Measurements from ENCODE around the gene FEZF1. TPM values are rescaled to one million over a fixed set of nuclear protein-coding genes. Genes with fewer than 3 reads are reported as not detected.

FEZF1 gene
- total and polyA plus RNA-seq, 2 of the 13 experiments (the other 11 are each of a cell fraction or from before 2014, with no cell fraction given), result not detected

DNA sequence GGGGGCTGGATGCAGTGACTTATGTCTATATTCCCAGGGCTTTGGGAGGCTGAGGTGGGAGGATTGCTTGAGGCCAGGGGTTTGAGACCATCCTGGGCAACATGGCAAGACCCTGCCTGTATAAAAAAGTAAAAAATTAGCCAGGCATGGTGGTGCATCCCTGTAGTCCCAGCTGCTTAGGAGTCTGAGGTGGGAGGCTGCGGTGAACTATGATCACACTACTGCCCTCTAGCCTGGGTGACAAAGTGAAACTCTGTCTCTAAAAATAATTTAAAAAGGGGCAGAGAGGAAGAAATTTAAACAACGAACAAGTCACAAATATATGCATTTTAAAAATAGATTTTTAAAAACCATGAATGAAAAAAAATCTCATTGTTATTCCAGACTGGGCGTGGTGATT lies 46.2 kb upstream of the FEZF1 start:
- WGBS (ENCODE audit: low lambda C conversion rate), result 79% methylated on average over 3 of the region's 3 CpGs
- no peak for FAIRE-seq

More for the DNA sequence above, 46.2 kb upstream of the FEZF1 start:
- intact Hi-C loops (cut with micrococcal nuclease; ENCODE audit: unreplicated experiment) (no loop called here), in situ Hi-C loops (cut with HindIII; ENCODE audit: extremely low pct_ligation_motif_present, low pct_unique_long_range_greater_than_20kb) (no loop called here)
- ATAC-seq (no peak), DNase-seq (ENCODE audit: low spot score) (no peak)
- no TSS peak for BruUV-seq (replicated peaks)
- ChIA-PET CTCF (ENCODE audit: low intra/inter-chr PET ratio, low total read pairs) (no interaction called here), POLR2A (no interaction called here)
- H2AFZ ChIP-seq (ENCODE audit: low read length), result no peak overlapping the region
- H3K9me3 ChIP-seq (ENCODE audit: low read length), result no peaks in the 10 kb centered on the region
- no peaks in the 10 kb centered on the region for H4K20me1 ChIP-seq (ENCODE audit: insufficient read depth, low read length)
- no peaks in the 10 kb centered on the region for H3K79me2 ChIP-seq (ENCODE audit: insufficient read depth, low read length)
- no peak overlapping the region for H3K9ac ChIP-seq (ENCODE audit: insufficient read depth, low read depth, low read length)
- no peak for TF ChIP-seq MED8 (CRISPR knock-in tag; IDR thresholded peaks at IDR 0.05; ENCODE audit: insufficient replicate concordance)
- no peak for TF ChIP-seq NR2C2 (CRISPR knock-in tag; IDR thresholded peaks at IDR 0.05; ENCODE audit: borderline replicate concordance)
- no peak for TF ChIP-seq IRX3 (CRISPR knock-in tag; IDR thresholded peaks at IDR 0.05; ENCODE audit: borderline replicate concordance, low read depth)
- no peak for TF ChIP-seq JARID2 (CRISPR knock-in tag; IDR thresholded peaks at IDR 0.05; ENCODE audit: insufficient replicate concordance)
- no peak for TF ChIP-seq TOE1 (CRISPR knock-in tag; IDR thresholded peaks at IDR 0.05)
- no peak for TF ChIP-seq SCMH1 (CRISPR knock-in tag; IDR thresholded peaks at IDR 0.05; ENCODE audit: borderline replicate concordance)
- TF ChIP-seq, protein P1, sequence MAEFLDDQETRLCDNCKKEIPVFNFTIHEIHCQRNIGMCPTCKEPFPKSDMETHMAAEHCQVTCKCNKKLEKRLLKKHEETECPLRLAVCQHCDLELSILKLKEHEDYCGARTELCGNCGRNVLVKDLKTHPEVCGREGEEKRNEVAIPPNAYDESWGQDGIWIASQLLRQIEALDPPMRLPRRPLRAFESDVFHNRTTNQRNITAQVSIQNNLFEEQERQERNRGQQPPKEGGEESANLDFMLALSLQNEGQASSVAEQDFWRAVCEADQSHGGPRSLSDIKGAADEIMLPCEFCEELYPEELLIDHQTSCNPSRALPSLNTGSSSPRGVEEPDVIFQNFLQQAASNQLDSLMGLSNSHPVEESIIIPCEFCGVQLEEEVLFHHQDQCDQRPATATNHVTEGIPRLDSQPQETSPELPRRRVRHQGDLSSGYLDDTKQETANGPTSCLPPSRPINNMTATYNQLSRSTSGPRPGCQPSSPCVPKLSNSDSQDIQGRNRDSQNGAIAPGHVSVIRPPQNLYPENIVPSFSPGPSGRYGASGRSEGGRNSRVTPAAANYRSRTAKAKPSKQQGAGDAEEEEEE (CRISPR knock-in tag; IDR thresholded peaks at IDR 0.05; ENCODE audit: borderline replicate concordance), result no peak
- TF ChIP-seq NR2F2 (IDR thresholded peaks at IDR 0.05; ENCODE audit: borderline replicate concordance, low read depth), result no peak
- TF ChIP-seq ZNF772 (CRISPR knock-in tag; IDR thresholded peaks at IDR 0.05), result no peak
- no peak for TF ChIP-seq E2F5 (CRISPR knock-in tag; conservative IDR thresholded peaks at IDR 0.05)
- no peak for TF ChIP-seq CC2D1A (CRISPR knock-in tag; IDR thresholded peaks at IDR 0.05)
- H3K4me2 ChIP-seq (ENCODE audit: low read depth, low read length), result no peak overlapping the region
- no peaks in the 10 kb centered on the region for H3K27me3 ChIP-seq (ENCODE audit: control insufficient read depth in 1 of 2, insufficient read depth in 2 of 2, low read length in 2 of 2)
- no peaks in the 10 kb centered on the region for H3K4me1 ChIP-seq (ENCODE audit: insufficient read depth, low read length)
- no peak overlapping the region for H3K4me3 ChIP-seq (replicated peaks in 1 of 3; ENCODE audit: insufficient read depth in 1 of 3, low read depth in 2 of 3, low read length in 3 of 3)
- H3K36me3 ChIP-seq (replicated peaks in 1 of 2; ENCODE audit: control insufficient read depth in 1 of 2, insufficient read depth in 2 of 2, low read length in 2 of 2), result no peaks in the 10 kb centered on the region; a peak in 1 of 5 replicates
- no peak overlapping the region for H3K27ac ChIP-seq (ENCODE audit: extremely low read length, insufficient read depth, low read length)

Data from HepG2 (cell line).